ENCODE results near the gene ABCA5.
"Not testable (repeated sequence)": the region's sequence is repeated elsewhere in the genome, so short reads cannot be mapped to it uniquely, and the experiment has no call there.

ABCA5 gene

DNA sequence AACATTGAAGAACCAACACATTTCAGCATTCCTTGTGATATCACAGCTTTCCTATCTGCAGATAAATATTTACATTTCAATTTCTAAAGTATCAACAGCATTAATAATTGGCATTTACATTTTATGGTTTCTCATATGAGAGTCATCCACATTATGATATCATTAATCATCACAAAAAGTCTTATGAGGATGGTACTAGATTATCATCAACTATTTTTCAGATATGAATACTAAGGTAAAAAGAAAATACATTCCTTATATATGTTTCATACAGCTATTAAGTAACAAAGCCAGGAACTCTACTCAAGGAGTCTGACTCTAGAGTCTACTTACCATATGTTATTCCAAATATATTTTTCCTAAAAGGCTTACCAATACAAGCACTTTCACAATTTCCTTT is 40.7 kb downstream of the ABCA5 start:
- no peak overlapping the region for H3K4me3 ChIP-seq (ENCODE audit: low read length)
- H3K9me3 ChIP-seq (replicated peaks; ENCODE audit: insufficient read depth, low read length): no peaks in the 10 kb centered on the region
- DNase-seq: no peak
- no peaks in the 10 kb centered on the region for H4K20me1 ChIP-seq (ENCODE audit: insufficient read depth, low read length)
- H3K4me2 ChIP-seq (ENCODE audit: low read depth, low read length): no peak overlapping the region
- H3K9ac ChIP-seq (ENCODE audit: low read length): no peak overlapping the region
- H3K79me2 ChIP-seq (ENCODE audit: low read length): no peaks in the 10 kb centered on the region
- no peaks in the 10 kb centered on the region for H3K9me2 ChIP-seq (replicated peaks; ENCODE audit: insufficient read depth, low read length)
- H3K36me3 ChIP-seq (replicated peaks; ENCODE audit: insufficient read depth, low read length): no peaks in the 10 kb centered on the region; the same call in 1 of the 2 replicates
- TF ChIP-seq, protein P1, sequence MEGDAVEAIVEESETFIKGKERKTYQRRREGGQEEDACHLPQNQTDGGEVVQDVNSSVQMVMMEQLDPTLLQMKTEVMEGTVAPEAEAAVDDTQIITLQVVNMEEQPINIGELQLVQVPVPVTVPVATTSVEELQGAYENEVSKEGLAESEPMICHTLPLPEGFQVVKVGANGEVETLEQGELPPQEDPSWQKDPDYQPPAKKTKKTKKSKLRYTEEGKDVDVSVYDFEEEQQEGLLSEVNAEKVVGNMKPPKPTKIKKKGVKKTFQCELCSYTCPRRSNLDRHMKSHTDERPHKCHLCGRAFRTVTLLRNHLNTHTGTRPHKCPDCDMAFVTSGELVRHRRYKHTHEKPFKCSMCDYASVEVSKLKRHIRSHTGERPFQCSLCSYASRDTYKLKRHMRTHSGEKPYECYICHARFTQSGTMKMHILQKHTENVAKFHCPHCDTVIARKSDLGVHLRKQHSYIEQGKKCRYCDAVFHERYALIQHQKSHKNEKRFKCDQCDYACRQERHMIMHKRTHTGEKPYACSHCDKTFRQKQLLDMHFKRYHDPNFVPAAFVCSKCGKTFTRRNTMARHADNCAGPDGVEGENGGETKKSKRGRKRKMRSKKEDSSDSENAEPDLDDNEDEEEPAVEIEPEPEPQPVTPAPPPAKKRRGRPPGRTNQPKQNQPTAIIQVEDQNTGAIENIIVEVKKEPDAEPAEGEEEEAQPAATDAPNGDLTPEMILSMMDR (IDR thresholded peaks at IDR 0.05; ENCODE audit: low read length): no peak
- TF ChIP-seq EZH2phosphoT487 (IDR thresholded peaks at IDR 0.05; ENCODE audit: low read length): no peak
- no peak for TF ChIP-seq EZH2 (optimal IDR thresholded peaks at IDR 0.05; ENCODE audit: low read depth, low read length)
- H3F3A ChIP-seq (ENCODE audit: insufficient read depth, low read length): no peaks in the 10 kb centered on the region
- H3K27me3 ChIP-seq (replicated peaks; ENCODE audit: insufficient read depth, low read length): no peaks in the 10 kb centered on the region
- no peak overlapping the region for H3K27ac ChIP-seq (ENCODE audit: low read length)
- no peaks in the 10 kb centered on the region for H3K4me1 ChIP-seq (ENCODE audit: low read length)
- no peak overlapping the region for H2AFZ ChIP-seq (ENCODE audit: low read length)

DNA sequence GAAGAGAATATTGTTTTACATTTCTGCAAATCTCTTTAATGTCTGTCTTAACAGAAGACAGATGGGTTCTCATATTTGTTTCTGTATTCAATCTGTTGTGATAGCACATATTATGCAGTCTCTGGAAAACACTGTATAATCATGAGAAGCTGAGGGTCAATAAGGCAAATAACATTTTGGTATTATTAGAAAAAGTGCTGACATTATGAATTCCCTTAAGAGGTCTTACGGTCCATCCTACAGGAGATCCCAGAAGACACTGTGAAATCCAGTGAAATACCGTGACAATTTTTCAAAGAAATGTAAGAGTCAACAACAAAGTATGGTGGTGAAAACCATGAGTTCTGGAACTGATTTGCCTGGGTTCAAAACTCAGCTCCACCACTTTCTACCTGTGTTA is 42.3 kb downstream of the ABCA5 start:
- H3K9me3 ChIP-seq (replicated peaks; ENCODE audit: insufficient read depth, low read length): no peaks in the 10 kb centered on the region
- no peaks in the 10 kb centered on the region for H3K27me3 ChIP-seq (replicated peaks; ENCODE audit: insufficient read depth, low read length)
- no peak overlapping the region for H3K4me3 ChIP-seq (ENCODE audit: low read length)
- H3K9ac ChIP-seq (ENCODE audit: low read length): no peak overlapping the region
- no peak overlapping the region for H3K4me2 ChIP-seq (ENCODE audit: low read depth, low read length)
- H3K36me3 ChIP-seq (replicated peaks; ENCODE audit: insufficient read depth, low read length): no peaks in the 10 kb centered on the region; the same call in 1 of the 2 replicates
- H3F3A ChIP-seq (ENCODE audit: insufficient read depth, low read length): no peaks in the 10 kb centered on the region
- no peak overlapping the region for H3K27ac ChIP-seq (ENCODE audit: low read length)
- TF ChIP-seq EZH2 (optimal IDR thresholded peaks at IDR 0.05; ENCODE audit: low read depth, low read length) (no peak), EZH2phosphoT487 (IDR thresholded peaks at IDR 0.05; ENCODE audit: low read length) (no peak)
- TF ChIP-seq, protein P1 (IDR thresholded peaks at IDR 0.05; ENCODE audit: low read length): no peak
- no peaks in the 10 kb centered on the region for H3K4me1 ChIP-seq (ENCODE audit: low read length)
- no peaks in the 10 kb centered on the region for H3K79me2 ChIP-seq (ENCODE audit: low read length)
- H4K20me1 ChIP-seq (ENCODE audit: insufficient read depth, low read length): no peaks in the 10 kb centered on the region
- H3K9me2 ChIP-seq (replicated peaks; ENCODE audit: insufficient read depth, low read length): no peaks in the 10 kb centered on the region
- H2AFZ ChIP-seq (ENCODE audit: low read length): no peak overlapping the region
- DNase-seq: no peak

DNA sequence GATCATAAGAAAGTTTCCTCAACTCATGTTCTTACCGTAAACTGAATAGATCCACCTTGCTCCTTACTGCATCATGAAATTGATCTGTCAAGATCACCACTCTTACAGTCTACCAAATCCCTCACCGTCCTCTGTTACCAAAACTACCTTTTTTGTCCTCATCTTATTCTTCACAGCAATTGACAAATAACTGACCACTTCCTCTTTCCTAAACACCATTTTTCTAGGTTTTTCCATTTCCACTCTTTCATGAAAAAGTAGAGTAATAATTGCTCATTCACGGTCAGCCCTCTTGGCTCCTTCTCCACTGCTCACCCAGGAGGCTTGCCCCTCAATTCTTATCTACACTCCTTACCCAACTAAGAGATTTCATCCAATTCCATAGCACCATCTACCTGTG is 44.9 kb downstream of the ABCA5 start:
- H4K20me1 ChIP-seq (ENCODE audit: insufficient read depth, low read length): no peaks in the 10 kb centered on the region
- H3K4me3 ChIP-seq (ENCODE audit: low read length): no peak overlapping the region
- H3K9me2 ChIP-seq (replicated peaks; ENCODE audit: insufficient read depth, low read length): no peaks in the 10 kb centered on the region
- H3K27me3 ChIP-seq (replicated peaks; ENCODE audit: insufficient read depth, low read length): no peaks in the 10 kb centered on the region
- no peak overlapping the region for H3K27ac ChIP-seq (ENCODE audit: low read length)
- H3K4me1 ChIP-seq (ENCODE audit: low read length): no peaks in the 10 kb centered on the region
- H3K4me2 ChIP-seq (ENCODE audit: low read depth, low read length): no peak overlapping the region
- DNase-seq: no peak
- no peak overlapping the region for H3K9ac ChIP-seq (ENCODE audit: low read length)
- no peaks in the 10 kb centered on the region for H3F3A ChIP-seq (ENCODE audit: insufficient read depth, low read length)
- no peaks in the 10 kb centered on the region; the same call in 1 of the 2 replicates for H3K36me3 ChIP-seq (replicated peaks; ENCODE audit: insufficient read depth, low read length)
- no peaks in the 10 kb centered on the region for H3K79me2 ChIP-seq (ENCODE audit: low read length)
- no peak overlapping the region for H2AFZ ChIP-seq (ENCODE audit: low read length)
- H3K9me3 ChIP-seq (replicated peaks; ENCODE audit: insufficient read depth, low read length): no peaks in the 10 kb centered on the region
- TF ChIP-seq EZH2phosphoT487 (IDR thresholded peaks at IDR 0.05; ENCODE audit: low read length) (no peak), EZH2 (optimal IDR thresholded peaks at IDR 0.05; ENCODE audit: low read depth, low read length) (no peak)
- TF ChIP-seq, protein P1 (IDR thresholded peaks at IDR 0.05; ENCODE audit: low read length): no peak

DNA sequence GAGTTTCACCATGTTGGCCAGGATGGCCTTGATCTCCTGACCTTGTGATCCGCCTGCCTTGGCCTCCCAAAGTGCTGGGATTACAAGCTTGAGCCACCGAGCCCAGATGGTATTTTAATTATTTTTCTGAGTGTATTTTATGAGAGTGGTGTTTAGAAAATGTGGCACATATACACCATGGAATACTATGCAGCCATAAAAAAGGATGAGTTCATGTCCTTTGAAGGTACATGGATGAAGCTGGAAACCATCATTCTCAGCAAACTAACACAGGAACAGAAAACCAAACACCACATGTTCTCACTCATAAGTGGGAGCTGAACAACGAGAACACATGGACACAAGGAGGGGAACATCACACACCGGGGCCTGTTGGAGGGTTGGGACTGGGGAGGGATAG is 50.7 kb downstream of the ABCA5 start:
- DNase-seq; H3K27me3 ChIP-seq (replicated peaks; ENCODE audit: insufficient read depth, low read length); H4K20me1 ChIP-seq (ENCODE audit: insufficient read depth, low read length); H3K4me2 ChIP-seq (ENCODE audit: low read depth, low read length); H3K4me3 ChIP-seq (ENCODE audit: low read length); H2AFZ ChIP-seq (ENCODE audit: low read length); H3K9me3 ChIP-seq (replicated peaks; ENCODE audit: insufficient read depth, low read length); H3K9me2 ChIP-seq (replicated peaks; ENCODE audit: insufficient read depth, low read length); H3F3A ChIP-seq (ENCODE audit: insufficient read depth, low read length); H3K4me1 ChIP-seq (ENCODE audit: low read length); H3K27ac ChIP-seq (ENCODE audit: low read length); H3K79me2 ChIP-seq (ENCODE audit: low read length); H3K9ac ChIP-seq (ENCODE audit: low read length); H3K36me3 ChIP-seq (replicated peaks; ENCODE audit: insufficient read depth, low read length): not testable (repeated sequence)
